ENCODE results near the gene RRP9. TPM values are rescaled to one million over a fixed set of nuclear protein-coding genes. Genes with fewer than 3 reads are reported as not detected.

RRP9 gene
- polyA plus RNA-seq, 1 donor from 2014 or later, result 26.8 TPM

- TF ChIP-seq MXI1 (conservative IDR thresholded peaks at IDR 0.05; ENCODE audit: poor library complexity, severe bottlenecking), result no peak
- no peak for TF ChIP-seq SMC3 (conservative IDR thresholded peaks at IDR 0.05; ENCODE audit: poor library complexity)
- no peak for TF ChIP-seq EP300 (conservative IDR thresholded peaks at IDR 0.05; ENCODE audit: poor library complexity, severe bottlenecking)
These were observed 17.2 kb upstream of the RRP9 start (continued) for GRCh38 chr3:51958603-51959521.

- H3K4me3 ChIP-seq (ENCODE audit: low read length), result no peak overlapping the region
- no peak overlapping the region for H3K4me2 ChIP-seq (ENCODE audit: low read length)
- H3K9me2 ChIP-seq (ENCODE audit: insufficient read depth, low read length), result no peaks in the 10 kb centered on the region
- H3F3A ChIP-seq (ENCODE audit: insufficient read depth, low read length, poor library complexity, severe bottlenecking), result no peaks in the 10 kb centered on the region
- H3K27ac ChIP-seq (ENCODE audit: low read length), result no peak overlapping the region
- no peaks in the 10 kb centered on the region for H3K36me3 ChIP-seq (ENCODE audit: insufficient read depth, low read length)
- H3K9ac ChIP-seq (ENCODE audit: low read length), result no peak overlapping the region
- peaks cover 14% of the 10 kb centered on the region for H3K27me3 ChIP-seq (ENCODE audit: insufficient read depth, low read depth, low read length)
- H2AFZ ChIP-seq (ENCODE audit: low read depth, low read length), result no peak overlapping the region
- no peaks in the 10 kb centered on the region for H3K9me3 ChIP-seq (ENCODE audit: low read length)
- H3K79me2 ChIP-seq (replicated peaks; ENCODE audit: insufficient read depth, low read length), result no peaks in the 10 kb centered on the region
- TF ChIP-seq SMC3 (conservative IDR thresholded peaks at IDR 0.05; ENCODE audit: poor library complexity), result no peak
- TF ChIP-seq EP300 (conservative IDR thresholded peaks at IDR 0.05; ENCODE audit: poor library complexity, severe bottlenecking), result no peak
- TF ChIP-seq POLR2AphosphoS5 (IDR thresholded peaks at IDR 0.05), result no peak
- TF ChIP-seq TAF1 (IDR thresholded peaks at IDR 0.05; ENCODE audit: low read depth), result no peak
- TF ChIP-seq EZH2 (IDR thresholded peaks at IDR 0.05; ENCODE audit: borderline replicate concordance, insufficient read depth, low read length, poor library complexity, severe bottlenecking), result no peak
- no peak for TF ChIP-seq CTCF (IDR thresholded peaks at IDR 0.05; ENCODE audit: poor library complexity, severe bottlenecking)
- no peak for TF ChIP-seq MXI1 (conservative IDR thresholded peaks at IDR 0.05; ENCODE audit: poor library complexity, severe bottlenecking)
- TF ChIP-seq, protein P1, sequence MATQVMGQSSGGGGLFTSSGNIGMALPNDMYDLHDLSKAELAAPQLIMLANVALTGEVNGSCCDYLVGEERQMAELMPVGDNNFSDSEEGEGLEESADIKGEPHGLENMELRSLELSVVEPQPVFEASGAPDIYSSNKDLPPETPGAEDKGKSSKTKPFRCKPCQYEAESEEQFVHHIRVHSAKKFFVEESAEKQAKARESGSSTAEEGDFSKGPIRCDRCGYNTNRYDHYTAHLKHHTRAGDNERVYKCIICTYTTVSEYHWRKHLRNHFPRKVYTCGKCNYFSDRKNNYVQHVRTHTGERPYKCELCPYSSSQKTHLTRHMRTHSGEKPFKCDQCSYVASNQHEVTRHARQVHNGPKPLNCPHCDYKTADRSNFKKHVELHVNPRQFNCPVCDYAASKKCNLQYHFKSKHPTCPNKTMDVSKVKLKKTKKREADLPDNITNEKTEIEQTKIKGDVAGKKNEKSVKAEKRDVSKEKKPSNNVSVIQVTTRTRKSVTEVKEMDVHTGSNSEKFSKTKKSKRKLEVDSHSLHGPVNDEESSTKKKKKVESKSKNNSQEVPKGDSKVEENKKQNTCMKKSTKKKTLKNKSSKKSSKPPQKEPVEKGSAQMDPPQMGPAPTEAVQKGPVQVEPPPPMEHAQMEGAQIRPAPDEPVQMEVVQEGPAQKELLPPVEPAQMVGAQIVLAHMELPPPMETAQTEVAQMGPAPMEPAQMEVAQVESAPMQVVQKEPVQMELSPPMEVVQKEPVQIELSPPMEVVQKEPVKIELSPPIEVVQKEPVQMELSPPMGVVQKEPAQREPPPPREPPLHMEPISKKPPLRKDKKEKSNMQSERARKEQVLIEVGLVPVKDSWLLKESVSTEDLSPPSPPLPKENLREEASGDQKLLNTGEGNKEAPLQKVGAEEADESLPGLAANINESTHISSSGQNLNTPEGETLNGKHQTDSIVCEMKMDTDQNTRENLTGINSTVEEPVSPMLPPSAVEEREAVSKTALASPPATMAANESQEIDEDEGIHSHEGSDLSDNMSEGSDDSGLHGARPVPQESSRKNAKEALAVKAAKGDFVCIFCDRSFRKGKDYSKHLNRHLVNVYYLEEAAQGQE (IDR thresholded peaks at IDR 0.05; ENCODE audit: borderline replicate concordance), result no peak
- no peak for TF ChIP-seq RAD21 (conservative IDR thresholded peaks at IDR 0.05)
- H4K20me1 ChIP-seq (ENCODE audit: insufficient read depth), result no peaks in the 10 kb centered on the region
These were observed 16.0 kb upstream of the RRP9 start for GRCh38 chr3:51957520-51958205.
